Measurements from ENCODE around the gene MACROD2. TPM values are rescaled to one million over a fixed set of nuclear protein-coding genes. Genes with fewer than 3 reads are reported as not detected.

Gene MACROD2
- total and polyA plus RNA-seq, 8 donors: 0.78 to 31.3 (median 10.9) TPM; not detected in 1

GRCh38 chr20:15345287-15345686 lies 1350.0 kb downstream of the MACROD2 start:
- TF ChIP-seq POLR2A (IDR thresholded peaks at IDR 0.05): no peak
- no peak for TF ChIP-seq CTCF (IDR thresholded peaks at IDR 0.05)
- no peak for TF ChIP-seq POLR2AphosphoS5 (IDR thresholded peaks at IDR 0.05)
- no peak for TF ChIP-seq EP300 (IDR thresholded peaks at IDR 0.05)
- Histone ChIP-seq H3K27ac (no peak overlapping the region), H3K36me3 (no peaks in the 10 kb centered on the region), H3K4me3 (no peak overlapping the region), H3K9me3 (no peaks in the 10 kb centered on the region), H3K27me3 (no peaks in the 10 kb centered on the region), H3K4me1 (no peaks in the 10 kb centered on the region)
- no peak for DNase-seq
- intact Hi-C loops (cut with DNase I; ENCODE audit: low total_unique reads): no loop called here
- 95 to 100% (median 97%) methylated on average over 2 of the region's 2 CpGs for WGBS, 5 donors

- 78 to 96% (median 90%) methylated on average over 3 of the region's 3 CpGs for WGBS, 5 donors
- H3K4me1 ChIP-seq: no peaks in the 10 kb centered on the region
- no peak for DNase-seq
- no peaks in the 10 kb centered on the region for H3K27me3 ChIP-seq
- intact Hi-C loops (cut with DNase I; ENCODE audit: low total_unique reads): no loop called here
- no peaks in the 10 kb centered on the region for H3K36me3 ChIP-seq
- no peaks in the 10 kb centered on the region for H3K9me3 ChIP-seq
- TF ChIP-seq CTCF (IDR thresholded peaks at IDR 0.05) (no peak), EP300 (IDR thresholded peaks at IDR 0.05) (no peak)
- H3K4me3 ChIP-seq: no peak overlapping the region
- no peak overlapping the region for H3K27ac ChIP-seq
These were observed 1351.5 kb downstream of the MACROD2 start for GRCh38 chr20:15346657-15347280.

GRCh38 chr20:15359056-15359455 lies 1363.7 kb downstream of the MACROD2 start:
- intact Hi-C loops (cut with DNase I; ENCODE audit: low total_unique reads): no loop called here
- 76 to 89% (median 82%) methylated on average over 2 of the region's 2 CpGs for WGBS, 5 donors

GRCh38 chr20:15362849-15363248 lies 1367.5 kb downstream of the MACROD2 start:
- no peak for TF ChIP-seq POLR2A (IDR thresholded peaks at IDR 0.05)
- TF ChIP-seq CTCF (IDR thresholded peaks at IDR 0.05): no peak
- TF ChIP-seq EP300 (IDR thresholded peaks at IDR 0.05): no peak
- no peak for TF ChIP-seq POLR2AphosphoS5 (IDR thresholded peaks at IDR 0.05)
- H3K36me3 ChIP-seq: no peaks in the 10 kb centered on the region
- no peaks in the 10 kb centered on the region for H3K4me1 ChIP-seq
- intact Hi-C loops (cut with DNase I; ENCODE audit: low total_unique reads): no loop called here
- no peak for DNase-seq
- no peak overlapping the region for H3K27ac ChIP-seq
- no peaks in the 10 kb centered on the region for H3K27me3 ChIP-seq
- H3K4me3 ChIP-seq: no peak overlapping the region
- no peaks in the 10 kb centered on the region for H3K9me3 ChIP-seq
- WGBS, 5 donors: 32 to 70% (median 47%) methylated on average over 1 of the region's 1 CpG

More at GRCh38 chr20:15359056-15359455, 1363.7 kb downstream of the MACROD2 start:
- TF ChIP-seq CTCF (IDR thresholded peaks at IDR 0.05): no peak
- TF ChIP-seq POLR2A (IDR thresholded peaks at IDR 0.05): no peak
- TF ChIP-seq EP300 (IDR thresholded peaks at IDR 0.05): no peak
- no peak for TF ChIP-seq POLR2AphosphoS5 (IDR thresholded peaks at IDR 0.05)
- Histone ChIP-seq H3K27ac (no peak overlapping the region), H3K4me3 (no peak overlapping the region), H3K36me3 (no peaks in the 10 kb centered on the region), H3K4me1 (no peaks in the 10 kb centered on the region), H3K9me3 (no peaks in the 10 kb centered on the region), H3K27me3 (no peaks in the 10 kb centered on the region)
- no peak for DNase-seq
